Transverse colon (tissue), 4 donors: Measurements from ENCODE around the gene GOLPH3L. TPM values are rescaled to one million over a fixed set of nuclear protein-coding genes. Genes with fewer than 3 reads are reported as not detected.

Experiments
- DNase-seq: peaks from one replicate; pipeline ENCODE4 v3.0.0-alpha.2; 2019
- H3K27ac ChIP-seq, 4 donors: fragments of 200-600 bp; sonication (generic); 2 replicates each; pipeline ENCODE4 v1.5.1; 2016 to 2018; ENCODE audit warnings: inconsistent platforms in 4 of 4
- H3K27me3 ChIP-seq: fragments of 200-600 bp; sonication (generic); 2 replicates; pipeline ENCODE4 v1.5.1; 2017; ENCODE audit warnings: inconsistent platforms
- H3K36me3 ChIP-seq, 4 donors: fragments of 200-600 bp; sonication (generic); 2 replicates each; pipeline ENCODE4 v1.5.1; 2017 to 2019; ENCODE audit warnings: inconsistent platforms in 4 of 4
- H3K4me1 ChIP-seq, 4 donors: fragments of 200-600 bp; sonication (generic); 2 replicates each; pipeline ENCODE4 v1.5.1; 2017 to 2020; ENCODE audit warnings: inconsistent platforms in 4 of 4
- H3K4me3 ChIP-seq, 4 donors: fragments of 200-600 bp; sonication (generic); 1 replicate in 1 of 4; 2 replicates in 3 of 4; pipeline versions ENCODE4 v1.5.1 to v1.6.1; 2017 to 2019; ENCODE audit warnings: inconsistent platforms in 4 of 4
- H3K9me3 ChIP-seq, 2 donors: fragments of 200-600 bp; sonication (generic); 2 replicates each; pipeline ENCODE4 v1.5.1; 2017 to 2019; ENCODE audit warnings: inconsistent platforms in 2 of 2
- EP300 ChIP-seq: sonication (generic); formaldehyde crosslinking; IDR thresholded peaks from one replicate; pipeline ENCODE4 v1.6.1; 2017; ENCODE audit warnings: antibody characterized with exemption, low read depth
- POLR2A ChIP-seq: fragments of 450-650 bp; IDR thresholded peaks from one replicate; pipeline ENCODE4 v1.6.1; 2016; ENCODE audit warnings: antibody characterized with exemption, mild to moderate bottlenecking, moderate library complexity
- POLR2AphosphoS5 ChIP-seq, 3 donors: sonication (generic); formaldehyde crosslinking; IDR thresholded peaks; one replicate each; pipeline ENCODE4 v1.6.1; 2016; ENCODE audit warnings: antibody characterized with exemption in 3 of 3
- WGBS, 2 donors: methylation state at CpG; one replicate each; pipeline ENCODE4 v1.1.5; 2018; ENCODE audit warnings: low coverage in 1 of 2; 5-methylcytosine and 5-hydroxymethylcytosine counted together
- in situ Hi-C, 4 donors: fragments of 200-750 bp; cut with MboI; loops; one replicate each; pipeline versions ENCODE4 v1.15.0 to v1.15.1; 2017; ENCODE audit warnings: low sequenced_read_pairs in 3 of 4, low pct_ligation_motif_present in 1 of 4, low pct_unique_long_range_greater_than_20kb in 1 of 4
- intact Hi-C: fragments of 100-400 bp; cut with DNase I; formaldehyde crosslinking; loops from one replicate; pipeline ENCODE4 v1.15.1; 2023; ENCODE audit warnings: low total_unique reads
- total RNA-seq, 4 donors: library from RNA; depleted of rRNA; stranded (reverse); fragments of >200 nt; gene quantifications; one replicate each; pipeline ENCODE4 v1.1.0, GENCODE V29; 2016
- TF ChIP-seq, protein P1 (sequence below), 5 experiments: fragments of 200-600 bp in 3 of 5; fragments of 450-650 bp in 2 of 5; sonication (generic) in 3 of 5; IDR thresholded peaks; 1 replicate in 2 of 5; 2 replicates in 3 of 5; pipeline ENCODE4 v1.5.1; 2016 to 2017; ENCODE audit warnings: antibody characterized with exemption in 5 of 5, inconsistent platforms in 3 of 5, mild to moderate bottlenecking in 2 of 5, moderate library complexity in 1 of 5

The GOLPH3L gene
- total RNA-seq, 4 donors from 2014 or later: 12.7 to 61.0 (median 34.7) TPM

DNA sequence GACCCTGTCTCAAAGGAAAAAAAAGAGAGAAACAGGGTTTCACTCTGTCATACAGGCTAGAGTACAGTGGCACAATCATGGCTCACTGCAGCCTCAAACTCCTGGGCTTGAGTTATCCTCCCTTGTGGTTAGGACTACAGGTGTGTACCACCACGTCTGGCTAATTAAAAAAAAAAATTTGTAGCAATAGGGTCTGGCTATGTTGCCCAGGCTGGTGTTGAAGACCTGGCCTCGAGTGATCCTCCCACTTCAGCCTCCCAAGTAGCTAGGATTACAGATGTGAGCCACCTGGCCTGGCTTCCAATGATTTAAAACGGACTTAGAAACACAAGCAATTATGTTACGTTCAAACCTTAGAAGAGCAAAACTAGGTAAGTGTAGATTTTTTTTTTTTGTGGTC lies 22.1 kb downstream of the GOLPH3L start:
- WGBS, 2 donors: 81 to 93% methylated on average over 4 of the region's 4 CpGs

DNA sequence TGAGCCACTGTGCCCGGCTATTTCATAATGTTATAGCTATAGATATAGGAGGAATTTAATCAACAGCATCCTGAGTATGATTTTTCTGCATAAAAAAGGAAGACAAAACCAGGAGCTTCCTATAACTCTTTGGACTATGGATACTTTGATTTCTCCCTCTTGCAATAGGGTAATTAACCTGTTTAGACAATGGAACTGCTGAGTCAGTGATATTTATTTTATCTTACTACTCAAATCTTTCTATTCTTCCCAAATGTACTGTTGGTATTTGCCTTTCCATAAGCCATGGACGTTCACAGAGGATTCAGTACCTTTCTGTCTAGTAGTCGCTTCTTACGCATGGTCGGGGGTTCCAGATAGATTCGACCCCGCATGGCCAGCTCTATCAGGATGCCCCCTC lies 33.6 kb downstream of the GOLPH3L start:
- no peaks in the 10 kb centered on the region for H3K9me3 ChIP-seq
- 60 to 91% methylated on average over 1 to 7 of the region's 7 CpGs for whole genome bisulfite sequencing, 2 donors
- no peak for DNase-seq
- H3K27me3 ChIP-seq: no peaks in the 10 kb centered on the region
- H3K4me3 ChIP-seq: no peak overlapping the region
- H3K4me1 ChIP-seq: peaks cover 0 to 26% (median 13%) of the 10 kb centered on the region in 4 donors
- intact Hi-C loops (no loop called here), in situ Hi-C loops (no loop called here)
- no peak overlapping the region for H3K27ac ChIP-seq
- H3K36me3 ChIP-seq: peaks cover 0 to 40% (median 7%) of the 10 kb centered on the region in 4 donors
- TF ChIP-seq, protein P1, sequence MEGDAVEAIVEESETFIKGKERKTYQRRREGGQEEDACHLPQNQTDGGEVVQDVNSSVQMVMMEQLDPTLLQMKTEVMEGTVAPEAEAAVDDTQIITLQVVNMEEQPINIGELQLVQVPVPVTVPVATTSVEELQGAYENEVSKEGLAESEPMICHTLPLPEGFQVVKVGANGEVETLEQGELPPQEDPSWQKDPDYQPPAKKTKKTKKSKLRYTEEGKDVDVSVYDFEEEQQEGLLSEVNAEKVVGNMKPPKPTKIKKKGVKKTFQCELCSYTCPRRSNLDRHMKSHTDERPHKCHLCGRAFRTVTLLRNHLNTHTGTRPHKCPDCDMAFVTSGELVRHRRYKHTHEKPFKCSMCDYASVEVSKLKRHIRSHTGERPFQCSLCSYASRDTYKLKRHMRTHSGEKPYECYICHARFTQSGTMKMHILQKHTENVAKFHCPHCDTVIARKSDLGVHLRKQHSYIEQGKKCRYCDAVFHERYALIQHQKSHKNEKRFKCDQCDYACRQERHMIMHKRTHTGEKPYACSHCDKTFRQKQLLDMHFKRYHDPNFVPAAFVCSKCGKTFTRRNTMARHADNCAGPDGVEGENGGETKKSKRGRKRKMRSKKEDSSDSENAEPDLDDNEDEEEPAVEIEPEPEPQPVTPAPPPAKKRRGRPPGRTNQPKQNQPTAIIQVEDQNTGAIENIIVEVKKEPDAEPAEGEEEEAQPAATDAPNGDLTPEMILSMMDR (IDR thresholded peaks at IDR 0.05): no peak
- TF ChIP-seq POLR2A (no peak), EP300 (no peak), POLR2AphosphoS5 (IDR thresholded peaks at IDR 0.05) (no peak)

More for the DNA sequence above, 22.1 kb downstream of the GOLPH3L start:
- Histone ChIP-seq H3K4me3 (no peak overlapping the region), H3K27me3 (no peaks in the 10 kb centered on the region), H3K36me3 (peaks cover 0 to 33% (median 3%) of the 10 kb centered on the region in 4 donors), H3K9me3 (no peaks in the 10 kb centered on the region), H3K27ac (no peak overlapping the region), H3K4me1 (peaks cover 0 to 25% (median 4%) of the 10 kb centered on the region in 4 donors)
- DNase-seq: no peak
- in situ Hi-C loops: no loop called here
- TF ChIP-seq POLR2AphosphoS5 (IDR thresholded peaks at IDR 0.05) (no peak), POLR2A (no peak), EP300 (no peak)
- TF ChIP-seq, protein P1 (IDR thresholded peaks at IDR 0.05): no peak
- intact Hi-C loops: no loop called here

DNA sequence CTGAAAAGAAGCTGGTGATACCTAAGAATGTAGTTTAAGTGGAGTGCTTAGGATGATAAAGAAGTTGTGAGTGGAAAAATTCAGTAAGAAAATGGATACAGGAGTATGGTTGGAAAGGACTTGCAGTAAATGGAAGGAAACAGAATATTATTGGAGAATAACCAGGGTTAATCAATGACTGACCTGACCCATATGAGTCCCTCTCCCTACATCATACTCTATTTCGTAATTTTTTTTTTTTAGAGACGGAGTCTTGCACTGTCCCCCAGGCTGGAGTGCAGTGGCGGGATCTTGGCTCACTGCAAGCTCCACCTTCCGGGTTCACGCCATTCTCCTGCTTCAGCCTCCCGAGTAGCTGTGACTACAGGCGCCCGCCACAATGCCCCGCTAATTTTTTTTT lies 34.1 kb downstream of the GOLPH3L start:
- Histone ChIP-seq H3K27me3 (no peaks in the 10 kb centered on the region), H3K4me1 (peaks cover 0 to 21% (median 9%) of the 10 kb centered on the region in 4 donors), H3K9me3 (no peaks in the 10 kb centered on the region), H3K27ac (no peak overlapping the region), H3K4me3 (no peak overlapping the region), H3K36me3 (peaks cover 0 to 40% (median 7%) of the 10 kb centered on the region in 4 donors)
- in situ Hi-C loops: no loop called here
- intact Hi-C loops: no loop called here
- TF ChIP-seq POLR2A (no peak), POLR2AphosphoS5 (IDR thresholded peaks at IDR 0.05) (no peak), EP300 (no peak)
- TF ChIP-seq, protein P1 (IDR thresholded peaks at IDR 0.05): no peak
- DNase-seq: no peak
- 95 to 98% methylated on average over 5 to 9 of the region's 9 CpGs for WGBS, 2 donors

DNA sequence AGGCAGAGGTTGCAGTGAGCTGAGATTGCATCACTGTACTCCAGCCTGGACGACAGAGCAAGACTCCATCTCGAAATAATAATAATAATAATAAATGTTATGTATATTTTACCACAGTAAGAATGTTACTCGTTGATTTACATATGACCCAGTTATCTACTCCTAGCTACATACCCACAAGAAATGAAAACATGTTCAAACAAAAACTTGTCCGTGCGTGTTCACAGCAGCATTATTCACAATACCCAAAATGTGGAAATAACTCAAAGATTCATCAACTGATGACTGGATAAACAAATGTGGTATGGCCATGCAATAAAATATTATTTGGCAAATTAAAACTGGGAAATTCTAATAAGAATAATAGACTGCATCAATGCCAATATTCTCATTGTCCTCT lies 35.8 kb downstream of the GOLPH3L start:
- H3K36me3 ChIP-seq: peaks cover 0 to 40% (median 7%) of the 10 kb centered on the region in 4 donors
- H3K9me3 ChIP-seq: no peaks in the 10 kb centered on the region
- H3K4me1 ChIP-seq: peaks cover 0 to 4% (median 1%) of the 10 kb centered on the region in 4 donors
- H3K27ac ChIP-seq: no peak overlapping the region
- in situ Hi-C loops: no loop called here
- intact Hi-C loops: no loop called here
- WGBS, 2 donors: 96% methylated on average over 5 of the region's 5 CpGs; no CpG with 5 or more reads in 1 of the 2 donors
- no peak overlapping the region for H3K4me3 ChIP-seq
- no peak for DNase-seq
- H3K27me3 ChIP-seq: no peaks in the 10 kb centered on the region
- TF ChIP-seq, protein P1 (IDR thresholded peaks at IDR 0.05): no peak
- TF ChIP-seq EP300 (no peak), POLR2AphosphoS5 (IDR thresholded peaks at IDR 0.05) (no peak), POLR2A (no peak)
